ENCODE data around the gene MACROD2. TPM values are rescaled to one million over a fixed set of nuclear protein-coding genes. Genes with fewer than 3 reads are reported as not detected.

The MACROD2 gene
- polyA plus RNA-seq, 2 of the 4 experiments (the other 2 are of a cell fraction) = 0.96 to 1.3 TPM

- H3K4me3 ChIP-seq = no peak overlapping the region
- ChIA-PET CTCF (no interaction called here), POLR2A (interaction anchor here (0.7 kb wide), 1 partner anchor 1916 kb away, joined by 7 read pairs; no protein-coding TSS in a partner anchor)
- DNase-seq (ENCODE audit: low read depth in 1 of 2, low spot score in 1 of 2) = no peak
- no peak for ATAC-seq
- FAIRE-seq = no peak
- no peak overlapping the region for H3K4me2 ChIP-seq
- TF ChIP-seq EHMT2 (IDR thresholded peaks at IDR 0.05; ENCODE audit: low read depth) = no peak
- no peak for TF ChIP-seq CTCF (IDR thresholded peaks at IDR 0.05)
- TF ChIP-seq MAFK (IDR thresholded peaks at IDR 0.05; ENCODE audit: partially characterized antibody) = no peak
- no peak for TF ChIP-seq JUN (IDR thresholded peaks at IDR 0.05)
- TF ChIP-seq BHLHE40 (IDR thresholded peaks at IDR 0.05; ENCODE audit: low read depth, low read length) = no peak
- no peak for TF ChIP-seq TP53 (CRISPR knock-in tag; IDR thresholded peaks at IDR 0.05)
- TF ChIP-seq CHD2 (IDR thresholded peaks at IDR 0.05; ENCODE audit: low read length, partially characterized antibody) = no peak
- TF ChIP-seq NFE2L2 (conservative IDR thresholded peaks at IDR 0.05; ENCODE audit: low read length) = no peak
- no peak for TF ChIP-seq SREBF2 (IDR thresholded peaks at IDR 0.05)
- H3K4me1 ChIP-seq = no peaks in the 10 kb centered on the region
- H3K27ac ChIP-seq = no peak overlapping the region
- WGBS (ENCODE audit: missing lambda C conversion rate) = 34% methylated on average over 2 of the region's 2 CpGs
- no peaks in the 10 kb centered on the region for H3K9me3 ChIP-seq
These were observed 1622.8 kb downstream of the MACROD2 start for GRCh38 chr20:15618110-15618509.

GRCh38 chr20:15618912-15619311 is 1623.6 kb downstream of the MACROD2 start:
- Histone ChIP-seq H3K4me3 (no peak overlapping the region), H3K27ac (no peak overlapping the region), H3K4me1 (no peaks in the 10 kb centered on the region), H3K9me3 (no peaks in the 10 kb centered on the region), H3K4me2 (no peak overlapping the region)
- WGBS (ENCODE audit: missing lambda C conversion rate) = 49% methylated on average over 5 of the region's 5 CpGs
- ChIA-PET POLR2A (interaction anchor here (0.7 kb wide), 1 partner anchor 1917 kb away, joined by 7 read pairs; no protein-coding TSS in a partner anchor), CTCF (interaction anchor here (1.1 kb wide), 1 partner anchor 35 kb away, joined by 3 read pairs; no protein-coding TSS in a partner anchor)
- DNase-seq (ENCODE audit: low read depth in 1 of 2, low spot score in 1 of 2) (no peak), ATAC-seq (no peak), FAIRE-seq (peak; percentile 90)
- TF ChIP-seq POLR2AphosphoS2 (conservative IDR thresholded peaks at IDR 0.05; ENCODE audit: low read length) (no peak), HDAC2 (IDR thresholded peaks at IDR 0.05) (no peak), NR3C1 (IDR thresholded peaks at IDR 0.05) (no peak), MAFK (IDR thresholded peaks at IDR 0.05; ENCODE audit: partially characterized antibody) (no peak)

GRCh38 chr20:15619341-15619740 is 1624.0 kb downstream of the MACROD2 start:
- POLR2A ChIA-PET = no interaction called here

GRCh38 chr20:15619816-15620215 is 1624.5 kb downstream of the MACROD2 start:
- H3K4me3 ChIP-seq = no peak overlapping the region
- no peak for TF ChIP-seq ATOH8 (CRISPR knock-in tag; IDR thresholded peaks at IDR 0.05; ENCODE audit: low read depth)
- POLR2A ChIA-PET = no interaction called here
- no peak for DNase-seq (ENCODE audit: low read depth in 1 of 2, low spot score in 1 of 2)
- H3K4me2 ChIP-seq = no peak overlapping the region
- 11% methylated on average over 6 of the region's 6 CpGs for WGBS (ENCODE audit: missing lambda C conversion rate)
- no peaks in the 10 kb centered on the region for H3K9me3 ChIP-seq
- FAIRE-seq = no peak
- ATAC-seq = no peak
- H3K4me1 ChIP-seq = no peaks in the 10 kb centered on the region
- H3K27ac ChIP-seq = no peak overlapping the region
- CTCF ChIA-PET = interaction anchor here (1.1 kb wide), 1 partner anchor 34 kb away, joined by 3 read pairs; no protein-coding TSS in a partner anchor

More at GRCh38 chr20:15619341-15619740, 1624.0 kb downstream of the MACROD2 start:
- WGBS (ENCODE audit: missing lambda C conversion rate) = 54% methylated on average over 4 of the region's 4 CpGs
- Histone ChIP-seq H3K4me2 (no peak overlapping the region), H3K4me1 (no peaks in the 10 kb centered on the region), H3K9me3 (no peaks in the 10 kb centered on the region), H3K4me3 (no peak overlapping the region), H3K27ac (no peak overlapping the region)
- no peak for FAIRE-seq
- no peak for ATAC-seq
- CTCF ChIA-PET = interaction anchor here (1.1 kb wide), 1 partner anchor 35 kb away, joined by 3 read pairs; no protein-coding TSS in a partner anchor
- no peak for DNase-seq (ENCODE audit: low read depth in 1 of 2, low spot score in 1 of 2)
- TF ChIP-seq RNF2 (IDR thresholded peaks at IDR 0.05; ENCODE audit: borderline replicate concordance, low read depth) = no peak
- no peak for TF ChIP-seq RFX5 (IDR thresholded peaks at IDR 0.05)
- no peak for TF ChIP-seq NFE2L2 (conservative IDR thresholded peaks at IDR 0.05; ENCODE audit: low read length)
- no peak for TF ChIP-seq TFCP2L1 (CRISPR knock-in tag; IDR thresholded peaks at IDR 0.05)
- TF ChIP-seq HES2 (IDR thresholded peaks at IDR 0.05) = no peak
- no peak for TF ChIP-seq ATOH8 (CRISPR knock-in tag; IDR thresholded peaks at IDR 0.05; ENCODE audit: low read depth)
- TF ChIP-seq FOSL2 (IDR thresholded peaks at IDR 0.05) = no peak
- no peak for TF ChIP-seq FOSL2 (CRISPR knock-in tag; IDR thresholded peaks at IDR 0.05)

All from A549 (cell line).